K562 (cell line): ENCODE results near the gene GAL3ST1. TPM values are rescaled to one million over a fixed set of nuclear protein-coding genes. Genes with fewer than 3 reads are reported as not detected.

Experiments used
- AFF4 ChIP-seq: sonication (generic); formaldehyde crosslinking; IDR thresholded peaks from 2 replicates; pipeline ENCODE4 v1.8.0; 2023; ENCODE audit warnings: mild to moderate bottlenecking, missing genetic modification reagents
- ASH1L ChIP-seq: fragments of 450-650 bp; IDR thresholded peaks from 2 replicates; pipeline ENCODE4 v1.6.1; 2018; ENCODE audit warnings: borderline replicate concordance, mild to moderate bottlenecking, low read depth; ENCODE audit not compliant: partially characterized antibody
- CBFB ChIP-seq: sonication (generic); formaldehyde crosslinking; IDR thresholded peaks from 2 replicates; pipeline ENCODE4 v1.4.0; 2020; ENCODE audit warnings: mild to moderate bottlenecking, missing genetic modification reagents
- E2F1 ChIP-seq: sonication (generic); formaldehyde crosslinking; IDR thresholded peaks from 2 replicates; pipeline ENCODE4 v1.8.1; 2023; ENCODE audit warnings: mild to moderate bottlenecking, missing genetic modification reagents, moderate library complexity
- FOXO4 ChIP-seq: fragments of 450-650 bp; formaldehyde crosslinking; IDR thresholded peaks from 2 replicates; pipeline ENCODE4 v1.4.0; 2020; ENCODE audit warnings: mild to moderate bottlenecking, moderate library complexity
- GTF2B ChIP-seq: IDR thresholded peaks from 2 replicates; pipeline ENCODE4 v1.6.1; 2011; ENCODE audit not compliant: insufficient read length; ENCODE audit errors: extremely low read depth
- HDAC8 ChIP-seq: fragments of 450-650 bp; IDR thresholded peaks from 2 replicates; pipeline ENCODE4 v1.6.1; 2016; ENCODE audit warnings: mild to moderate bottlenecking, missing genetic modification characterization, moderate library complexity, missing compliant biosample characterization
- HSF4 ChIP-seq: fragments of 250-450 bp; sonication (Bioruptor Pico); IDR thresholded peaks from 2 replicates; pipeline ENCODE4 v2.1.2; 2022; ENCODE audit warnings: mild to moderate bottlenecking, moderate library complexity, borderline replicate concordance
- MECOM ChIP-seq: fragments of 250-450 bp; sonication (Bioruptor Pico); IDR thresholded peaks from 2 replicates; pipeline ENCODE4 v1.8.0; 2022; ENCODE audit warnings: inconsistent platforms
- NCOA1 ChIP-seq: fragments of 450-650 bp; IDR thresholded peaks from 2 replicates; pipeline ENCODE4 v1.6.1; 2016; ENCODE audit warnings: low read depth
- NELFE ChIP-seq: IDR thresholded peaks from 2 replicates; pipeline ENCODE4 v1.6.1; 2011; ENCODE audit warnings: mild to moderate bottlenecking; ENCODE audit not compliant: insufficient read depth, insufficient read length
- NFATC3 ChIP-seq: fragments of 450-650 bp; IDR thresholded peaks from 2 replicates; pipeline ENCODE4 v1.6.1; 2017; ENCODE audit warnings: mild to moderate bottlenecking
- NFIC ChIP-seq: fragments of 450-650 bp; IDR thresholded peaks from 2 replicates; pipeline ENCODE4 v1.6.1; 2017; ENCODE audit warnings: mild to moderate bottlenecking, inconsistent platforms
- PTRF ChIP-seq: fragments of 450-650 bp; IDR thresholded peaks from 2 replicates; pipeline ENCODE4 v1.6.1; 2016; ENCODE audit warnings: mild to moderate bottlenecking, missing genetic modification characterization, missing compliant biosample characterization
- SMAD3 ChIP-seq: fragments of 450-650 bp; formaldehyde crosslinking; conservative IDR thresholded peaks from 2 replicates; pipeline ENCODE4 v1.4.0; 2020; ENCODE audit warnings: mild to moderate bottlenecking
- SMAD4 ChIP-seq: fragments of 250-450 bp; sonication (Bioruptor Pico); conservative IDR thresholded peaks from 2 replicates; pipeline ENCODE4 v1.8.0; 2021; ENCODE audit warnings: inconsistent platforms, mild to moderate bottlenecking, moderate library complexity
- ZNF239 ChIP-seq: fragments of 250-450 bp; sonication (Bioruptor Pico); IDR thresholded peaks from 2 replicates; pipeline ENCODE4 v1.4.0; 2020; ENCODE audit warnings: mild to moderate bottlenecking
- ZNF398 ChIP-seq: fragments of 250-450 bp; sonication (Bioruptor Pico); IDR thresholded peaks from 2 replicates; pipeline ENCODE4 v1.8.0; 2021; ENCODE audit warnings: moderate library complexity, mild to moderate bottlenecking, inconsistent platforms
- ZNF644 ChIP-seq: fragments of 200-800 bp; sonication (Bioruptor generic); IDR thresholded peaks from 2 replicates; pipeline ENCODE4 v1.6.1; 2016; ENCODE audit warnings: low read depth, missing genetic modification characterization, missing compliant biosample characterization
- ZNF766 ChIP-seq: fragments of 200-800 bp; sonication (Bioruptor generic); conservative IDR thresholded peaks from 2 replicates; pipeline ENCODE4 v1.6.1; 2016; ENCODE audit warnings: missing genetic modification characterization, missing compliant biosample characterization
- polyA plus RNA-seq, 8 experiments: library from polyadenylated mRNA; depleted of rRNA in 4 of 8; stranded (reverse) in 5 of 8; unstranded in 3 of 8; fragments of >200 nt; fragmentation: Nextera tagmentation in 2 of 8; fragmentation: Illumina TruSeq in 1 of 8; extraction: Ambion mirVana in 2 of 8; extraction: Trizol in 1 of 8; gene quantifications; 2 replicates each; pipeline versions ENCODE4 v1.2.1 to v1.2.3, GENCODE V29; 2011 to 2014; ENCODE audit warnings: inconsistent platforms in 1 of 8, missing spikeins in 1 of 8
- total RNA-seq, 7 experiments: library from RNA; depleted of rRNA in 6 of 7; stranded (reverse); fragments of >200 nt in 6 of 7; fragmentation: Illumina TruSeq in 2 of 7; extraction: Trizol in 2 of 7; gene quantifications; 2 replicates each; pipeline versions ENCODE4 v1.2.1 to v1.2.3, GENCODE V29; 2011 to 2021; ENCODE audit warnings: low replicate concordance in 1 of 7

The GAL3ST1 gene
- total and polyA plus RNA-seq, 9 of the 15 experiments (the other 6 are each of a cell fraction or from before 2014, with no cell fraction given): 0.03 to 1.9 (median 0.33) TPM; not detected in 1

GRCh38 chr22:30537083-30537731 is 37.3 kb downstream of the GAL3ST1 start (continued):
- no peak for TF ChIP-seq NFIC
- TF ChIP-seq AFF4 (CRISPR knock-in tag): no peak
- peak; percentile 67 for TF ChIP-seq ZNF239 (CRISPR knock-in tag)
- peak; percentile 81; the same call in 1 of the 2 replicates for TF ChIP-seq MECOM (CRISPR knock-in tag)
- no peak for TF ChIP-seq E2F1 (CRISPR knock-in tag)
- TF ChIP-seq SMAD4: peak; percentile 87
- TF ChIP-seq HDAC8 (tag): peak; percentile 80; the same call in 1 of the 2 replicates
- peak; percentile 95 for TF ChIP-seq SMAD3 (CRISPR knock-in tag)
- TF ChIP-seq NFATC3: no peak
- TF ChIP-seq FOXO4 (CRISPR knock-in tag): no peak
- TF ChIP-seq ZNF766 (CRISPR knock-in tag): peak; percentile 93
- no peak for TF ChIP-seq ASH1L
- no peak for TF ChIP-seq ZNF398
- no peak for TF ChIP-seq GTF2B
- peak; percentile 47; the same call in 1 of the 2 replicates for TF ChIP-seq HSF4 (CRISPR knock-in tag)
- TF ChIP-seq NELFE: no peak
- TF ChIP-seq ZNF644: peak; percentile 80; the same call in 1 of the 2 replicates
- TF ChIP-seq CBFB (CRISPR knock-in tag): no peak
- TF ChIP-seq PTRF (tag): peak; percentile 82
- TF ChIP-seq NCOA1: no peak
